GM12878 (cell line): ENCODE measurements around the gene BPTF. TPM values are rescaled to one million over a fixed set of nuclear protein-coding genes. Genes with fewer than 3 reads are reported as not detected.

ENCODE experiments used
- ATAC-seq: fragments of 200-7000 bp; cut with Tn5 transposase; 3 replicates; pipeline ENCODE4 v1.9.1; 2020; ENCODE audit warnings: mild to moderate bottlenecking, moderate library complexity
- BruUV-seq: library from RNA; stranded (reverse); fragments of 400-500 nt; replicated peaks from 2 replicates; lab custom pipeline; 2021; lab: Mats Ljungman, UMichigan
- CTCF ChIA-PET: fragments of 300-600 bp; sonication (Branson Sonifier 250); formaldehyde crosslinking; extraction: SDS; loops from one replicate; lab custom pipeline; 2021; ENCODE audit warnings: inconsistent platforms; lab: Yijun Ruan, JAX
- POLR2A ChIA-PET: fragments of 350-600 bp; formaldehyde crosslinking; extraction: SDS; loops from one replicate; lab custom pipeline; 2021; ENCODE audit warnings: inconsistent platforms; lab: Charles Lee
- RAD21 ChIA-PET: fragments of 300-600 bp; sonication (Branson Sonifier 250); formaldehyde crosslinking; loops from one replicate; lab custom pipeline; 2023; ENCODE audit warnings: antibody characterized with exemption; ENCODE audit not compliant: unreplicated experiment; lab: Charles Lee
- SMC1A ChIA-PET: fragments of 300-600 bp; sonication (Branson Sonifier 250); formaldehyde crosslinking; loops from one replicate; lab custom pipeline; 2023; ENCODE audit not compliant: unreplicated experiment, uncharacterized antibody; lab: Charles Lee
- DNase-seq: peaks from one replicate; pipeline ENCODE4 v3.0.0-alpha.2; 2011; ENCODE audit warnings: low read depth, low spot score
- FAIRE-seq: peaks from 3 replicates; lab custom pipeline; 2011; peaks lifted over from hg19 to GRCh38; lab: Jason Lieb, UNC
- H2AFZ ChIP-seq: 2 replicates; pipeline ENCODE4 v1.6.0; 2011; ENCODE audit warnings: low read depth, low read length, control low read depth; ENCODE audit not compliant: control insufficient read depth
- H3K27ac ChIP-seq: 2 replicates; pipeline ENCODE4 v1.5.1; 2011; ENCODE audit warnings: control low read depth; ENCODE audit not compliant: control insufficient read depth, insufficient read depth
- H3K27me3 ChIP-seq, 2 experiments: replicated peaks in 1 of 2; 2 replicates each; pipeline versions ENCODE4 v1.6.0 to v1.6.1; 2011; ENCODE audit warnings: low read length in 1 of 2; ENCODE audit not compliant: control insufficient read depth in 2 of 2, insufficient read depth in 2 of 2
- H3K36me3 ChIP-seq, 2 experiments: 2 replicates each; pipeline ENCODE4 v1.5.1; 2011; ENCODE audit warnings: low read length in 1 of 2; ENCODE audit not compliant: control insufficient read depth in 2 of 2, insufficient read depth in 2 of 2
- H3K4me1 ChIP-seq: 2 replicates; pipeline ENCODE4 v1.6.1; 2011; ENCODE audit warnings: mild to moderate bottlenecking, low read length, moderate library complexity, mixed read lengths; ENCODE audit not compliant: control insufficient read depth, insufficient read depth
- H3K4me2 ChIP-seq: 2 replicates; pipeline ENCODE4 v1.6.0; 2011; ENCODE audit warnings: control low read depth; ENCODE audit not compliant: control insufficient read depth, insufficient read depth
- H3K4me3 ChIP-seq: fragments of 200-600 bp; sonication (generic); 2 replicates; pipeline ENCODE4 v1.5.1; 2016
- H3K79me2 ChIP-seq: 2 replicates; pipeline ENCODE4 v1.6.0; 2011; ENCODE audit warnings: low read length; ENCODE audit not compliant: control insufficient read depth, insufficient read depth
- H3K9ac ChIP-seq: 2 replicates; pipeline ENCODE4 v1.8.0; 2011; ENCODE audit warnings: low read length, control low read depth, mixed read lengths; ENCODE audit not compliant: control insufficient read depth, insufficient read depth
- H3K9me3 ChIP-seq: replicated peaks from 3 replicates; pipeline ENCODE4 v1.5.1; 2011; ENCODE audit warnings: mild to moderate bottlenecking, low read length; ENCODE audit not compliant: control insufficient read depth, insufficient read depth
- H4K20me1 ChIP-seq: 2 replicates; pipeline ENCODE4 v1.6.0; 2011; ENCODE audit not compliant: control insufficient read depth, insufficient read depth
- CEBPZ ChIP-seq: fragments of 150-350 bp; IDR thresholded peaks from 2 replicates; pipeline ENCODE4 v1.6.1; 2016; ENCODE audit warnings: low read depth, low read length
- EP300 ChIP-seq, 2 experiments: fragments of 150-350 bp in 1 of 2; IDR thresholded peaks; 2 replicates each; pipeline ENCODE4 v1.6.1; 2011 to 2012; ENCODE audit warnings: low read depth in 2 of 2, low read length in 2 of 2, borderline replicate concordance in 1 of 2, improper control_type of control experiment in 1 of 2, inconsistent platforms in 1 of 2; ENCODE audit not compliant: control insufficient read depth in 1 of 2
- MEF2A ChIP-seq: IDR thresholded peaks from 2 replicates; pipeline ENCODE4 v1.6.1; 2011; ENCODE audit warnings: low read depth, mild to moderate bottlenecking, low read length, moderate library complexity; ENCODE audit not compliant: insufficient read depth
- PAX5 ChIP-seq: IDR thresholded peaks from 2 replicates; pipeline ENCODE4 v1.6.1; 2011; ENCODE audit warnings: low read depth, low read length, borderline replicate concordance
- POU2F2 ChIP-seq: IDR thresholded peaks from 3 replicates; pipeline ENCODE4 v1.6.1; 2011; ENCODE audit warnings: low read depth, mild to moderate bottlenecking, low read length, borderline replicate concordance
- RBBP5 ChIP-seq: fragments of 200-600 bp; sonication (generic); conservative IDR thresholded peaks from 2 replicates; pipeline ENCODE4 v1.6.1; 2016
- USF2 ChIP-seq: IDR thresholded peaks from 2 replicates; pipeline ENCODE4 v1.6.1; 2011; ENCODE audit warnings: low read depth, low read length, improper control_type of control experiment, borderline replicate concordance
- WGBS: methylation state at CpG from one replicate; pipeline ENCODE4 v1.1.6; 2016; ENCODE audit warnings: low lambda C conversion rate; ENCODE audit not compliant: insufficient replicate concordance, insufficient coverage; ENCODE audit errors: missing lambda C conversion rate; 5-methylcytosine and 5-hydroxymethylcytosine counted together
- in situ Hi-C: fragments of 300-500 bp; cut with MboI; formaldehyde crosslinking; loops from 9 replicates; pipeline ENCODE4 v1.14.3; 2018; ENCODE audit warnings: mixed read lengths
- intact Hi-C: fragments of 100-400 bp; cut with micrococcal nuclease; formaldehyde crosslinking; loops from one replicate; pipeline ENCODE4 v1.14.2; 2022; ENCODE audit not compliant: unreplicated experiment
- polyA plus RNA-seq, 11 experiments: library from polyadenylated mRNA; depleted of rRNA in 4 of 11; unstranded in 6 of 11; stranded (reverse) in 5 of 11; fragments of >200 nt; fragmentation: Nextera tagmentation in 4 of 11; fragmentation: Illumina TruSeq in 1 of 11; extraction: Ambion mirVana in 4 of 11; extraction: Trizol in 1 of 11; gene quantifications; 1 replicate in 1 of 11; 2 replicates in 10 of 11; pipeline versions ENCODE4 v1.2.1 to v1.2.3, GENCODE V29; 2011 to 2016; ENCODE audit warnings: inconsistent platforms in 2 of 11, missing spikeins in 2 of 11, low read depth in 1 of 11
- total RNA-seq, 4 experiments: library from RNA; depleted of rRNA in 3 of 4; stranded (reverse); fragments of >200 nt in 3 of 4; fragmentation: Illumina TruSeq in 1 of 4; extraction: Trizol in 1 of 4; gene quantifications; 2 replicates each; pipeline versions ENCODE4 v1.2.1 to v1.2.3, GENCODE V29; 2013 to 2021
- TF ChIP-seq, protein P1 (sequence below): fragments of 450-650 bp; formaldehyde crosslinking; IDR thresholded peaks from 2 replicates; pipeline ENCODE4 v1.4.0; 2020; ENCODE audit warnings: mild to moderate bottlenecking, moderate library complexity
- TF ChIP-seq, protein P2 (sequence below): IDR thresholded peaks from 2 replicates; pipeline ENCODE4 v1.6.1; 2011; ENCODE audit warnings: borderline replicate concordance, low read depth, mild to moderate bottlenecking, moderate library complexity, mixed read lengths, low read length; ENCODE audit not compliant: insufficient read depth; ENCODE audit errors: extremely low read length

The BPTF gene
- total and polyA plus RNA-seq, 10 of the 15 experiments (the other 5 are each of a cell fraction or from before 2014, with no cell fraction given): 19.4 to 78.3 (median 44.8) TPM

GRCh38 chr17:67891481-67892119 is 66.3 kb downstream of the BPTF start (continued):
- no peak for TF ChIP-seq POU2F2
- TF ChIP-seq, protein P1, sequence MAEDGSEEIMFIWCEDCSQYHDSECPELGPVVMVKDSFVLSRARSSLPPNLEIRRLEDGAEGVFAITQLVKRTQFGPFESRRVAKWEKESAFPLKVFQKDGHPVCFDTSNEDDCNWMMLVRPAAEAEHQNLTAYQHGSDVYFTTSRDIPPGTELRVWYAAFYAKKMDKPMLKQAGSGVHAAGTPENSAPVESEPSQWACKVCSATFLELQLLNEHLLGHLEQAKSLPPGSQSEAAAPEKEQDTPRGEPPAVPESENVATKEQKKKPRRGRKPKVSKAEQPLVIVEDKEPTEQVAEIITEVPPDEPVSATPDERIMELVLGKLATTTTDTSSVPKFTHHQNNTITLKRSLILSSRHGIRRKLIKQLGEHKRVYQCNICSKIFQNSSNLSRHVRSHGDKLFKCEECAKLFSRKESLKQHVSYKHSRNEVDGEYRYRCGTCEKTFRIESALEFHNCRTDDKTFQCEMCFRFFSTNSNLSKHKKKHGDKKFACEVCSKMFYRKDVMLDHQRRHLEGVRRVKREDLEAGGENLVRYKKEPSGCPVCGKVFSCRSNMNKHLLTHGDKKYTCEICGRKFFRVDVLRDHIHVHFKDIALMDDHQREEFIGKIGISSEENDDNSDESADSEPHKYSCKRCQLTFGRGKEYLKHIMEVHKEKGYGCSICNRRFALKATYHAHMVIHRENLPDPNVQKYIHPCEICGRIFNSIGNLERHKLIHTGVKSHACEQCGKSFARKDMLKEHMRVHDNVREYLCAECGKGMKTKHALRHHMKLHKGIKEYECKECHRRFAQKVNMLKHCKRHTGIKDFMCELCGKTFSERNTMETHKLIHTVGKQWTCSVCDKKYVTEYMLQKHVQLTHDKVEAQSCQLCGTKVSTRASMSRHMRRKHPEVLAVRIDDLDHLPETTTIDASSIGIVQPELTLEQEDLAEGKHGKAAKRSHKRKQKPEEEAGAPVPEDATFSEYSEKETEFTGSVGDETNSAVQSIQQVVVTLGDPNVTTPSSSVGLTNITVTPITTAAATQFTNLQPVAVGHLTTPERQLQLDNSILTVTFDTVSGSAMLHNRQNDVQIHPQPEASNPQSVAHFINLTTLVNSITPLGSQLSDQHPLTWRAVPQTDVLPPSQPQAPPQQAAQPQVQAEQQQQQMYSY (CRISPR knock-in tag): no peak

DNA sequence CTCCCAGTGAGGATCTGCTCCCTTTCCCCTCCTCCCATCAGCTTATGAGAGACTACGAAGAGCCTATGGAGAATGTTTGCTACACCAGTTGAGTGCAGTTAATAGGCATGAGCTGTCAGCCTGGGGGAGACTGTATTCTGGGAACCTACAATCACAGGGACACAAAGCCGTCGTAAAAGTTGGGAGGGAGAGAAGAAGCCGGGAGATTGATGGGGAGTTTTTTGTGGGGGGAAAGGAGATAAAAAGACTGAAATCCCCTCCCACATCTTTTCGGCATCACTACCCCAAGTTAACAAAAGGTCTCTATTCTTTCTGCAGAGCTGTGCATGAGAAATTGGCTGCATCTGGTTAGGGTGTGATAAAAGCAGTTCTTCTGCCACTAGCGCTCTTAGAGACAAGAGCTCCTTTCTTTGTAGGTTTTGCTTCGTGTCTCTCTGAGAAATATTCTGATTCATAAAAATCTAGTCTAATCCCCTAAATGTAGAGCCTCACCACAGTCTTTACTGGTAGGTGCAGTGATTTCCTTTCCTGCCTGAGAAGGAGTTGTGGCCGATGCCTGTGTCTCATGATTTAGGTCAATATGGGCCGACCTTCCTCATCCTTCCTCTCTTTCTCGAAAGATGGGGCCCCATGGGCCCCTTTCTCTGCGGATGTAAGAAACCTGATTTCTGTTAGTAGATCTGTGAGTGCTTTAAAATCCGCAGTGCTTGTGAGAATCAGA is 77.4 kb downstream of the BPTF start:
- no peak overlapping the region for H3K4me3 ChIP-seq
- no peaks in the 10 kb centered on the region for H3K79me2 ChIP-seq
- SMC1A ChIA-PET: interaction anchor here (1.2 kb wide), 1 partner anchor 24 kb away, joined by 3 read pairs; no protein-coding TSS in a partner anchor
- H3K4me1 ChIP-seq: no peaks in the 10 kb centered on the region
- no peak overlapping the region for H3K4me2 ChIP-seq
- no peaks in the 10 kb centered on the region for H4K20me1 ChIP-seq
- H3K9ac ChIP-seq: no peak overlapping the region
- peaks cover 9 to 21% of the 10 kb centered on the region in 2 experiments for H3K36me3 ChIP-seq
- FAIRE-seq (no peak), ATAC-seq (no peak), DNase-seq (no peak)
- no peaks in the 10 kb centered on the region for H3K9me3 ChIP-seq
- POLR2A ChIA-PET: interaction anchor here (0.9 kb wide), 1 partner anchor 11 kb away, joined by 3 read pairs; no protein-coding TSS in a partner anchor
- intact Hi-C loops: loop anchor here (5.0 kb wide), 1 partner anchor 100 kb away; no protein-coding TSS in a partner anchor
- H3K27ac ChIP-seq: no peak overlapping the region
- no peaks in the 10 kb centered on the region for H3K27me3 ChIP-seq
- H2AFZ ChIP-seq: no peak overlapping the region
- 96% methylated on average over 12 of the region's 12 CpGs for WGBS
- no TSS peak for BruUV-seq
- CTCF ChIA-PET: interaction anchor here (0.6 kb wide), 1 partner anchor 255 kb away, joined by 3 read pairs; no protein-coding TSS in a partner anchor
- RAD21 ChIA-PET: interaction anchor here (0.6 kb wide), 1 partner anchor 609 kb away, joined by 3 read pairs; no protein-coding TSS in a partner anchor
- in situ Hi-C loops: no loop called here
- TF ChIP-seq CEBPZ (no peak), USF2 (no peak), MEF2A (no peak), PAX5 (no peak), EP300 (IDR thresholded peaks at IDR 0.05; ENCODE audit: borderline replicate concordance in 1 of 2, control insufficient read depth in 1 of 2, low read depth in 2 of 2, low read length in 2 of 2) (no peak), RBBP5 (no peak)
- TF ChIP-seq, protein P2, sequence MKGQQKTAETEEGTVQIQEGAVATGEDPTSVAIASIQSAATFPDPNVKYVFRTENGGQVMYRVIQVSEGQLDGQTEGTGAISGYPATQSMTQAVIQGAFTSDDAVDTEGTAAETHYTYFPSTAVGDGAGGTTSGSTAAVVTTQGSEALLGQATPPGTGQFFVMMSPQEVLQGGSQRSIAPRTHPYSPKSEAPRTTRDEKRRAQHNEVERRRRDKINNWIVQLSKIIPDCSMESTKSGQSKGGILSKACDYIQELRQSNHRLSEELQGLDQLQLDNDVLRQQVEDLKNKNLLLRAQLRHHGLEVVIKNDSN: no peak
